ENCODE measurements around the gene OR5AK2. TPM values are rescaled to one million over a fixed set of nuclear protein-coding genes. Genes with fewer than 3 reads are reported as not detected.

OR5AK2 gene
- total and polyA plus RNA-seq, 12 donors: not detected

- Histone ChIP-seq H3K4me3 (no peak overlapping the region), H3K27me3 (no peaks in the 10 kb centered on the region), H3K4me1 (replicated peaks in 1 of 2) (no peaks in the 10 kb centered on the region), H3K36me3 (replicated peaks in 1 of 2) (no peaks in the 10 kb centered on the region), H3K27ac (no peak overlapping the region), H3K9me3 (replicated peaks in 1 of 3) (peaks cover 0 to 4% (median 0%) of the 10 kb centered on the region in 3 donors)
- TF ChIP-seq POLR2A (IDR thresholded peaks at IDR 0.05) (no peak), CTCF (IDR thresholded peaks at IDR 0.05) (no peak)
- WGBS, 4 donors: 43 to 59% (median 46%) methylated on average over 2 of the region's 2 CpGs
- intact Hi-C loops (cut with DNase I): no loop called here
- DNase-seq: no peak
These were observed 27.0 kb downstream of the OR5AK2 start for GRCh38 chr11:57015679-57016078.

GRCh38 chr11:57031556-57031955 lies 42.8 kb downstream of the OR5AK2 start:
- Histone ChIP-seq H3K9me3 (replicated peaks in 1 of 3) (no peaks in the 10 kb centered on the region), H3K4me1 (replicated peaks in 1 of 2) (no peaks in the 10 kb centered on the region), H3K27me3 (no peaks in the 10 kb centered on the region), H3K36me3 (replicated peaks in 1 of 2) (no peaks in the 10 kb centered on the region), H3K27ac (no peak overlapping the region), H3K4me3 (no peak overlapping the region)
- no peak for DNase-seq
- 51 to 67% (median 54%) methylated on average over 2 of the region's 2 CpGs for WGBS, 4 donors
- no peak for TF ChIP-seq POLR2A (IDR thresholded peaks at IDR 0.05)
- no peak for TF ChIP-seq CTCF (IDR thresholded peaks at IDR 0.05)
- intact Hi-C loops (cut with DNase I): no loop called here

Other genes starting within 250 kb of the OR5AK2 start
- not detected for gene OR9G4, start 240.2 kb upstream of the OR5AK2 start, total RNA-seq
- gene OR9G4, start 240.2 kb upstream of the OR5AK2 start, polyA plus RNA-seq: not detected
- gene LRRC55, start 193.0 kb downstream of the OR5AK2 start, total RNA-seq: 1 to 10 TPM in 1 of 9 donors, under 1 TPM in 7, not detected in 1; 0.25 to 1.1 (median 0.57) TPM
- under 1 TPM; 0.08 to 0.59 (median 0.17) TPM for gene LRRC55, start 193.0 kb downstream of the OR5AK2 start, polyA plus RNA-seq
- 10 to 100 TPM in 3 of 9 donors, 1 to 10 TPM in 6; 3.4 to 30.1 (median 6.9) TPM for gene APLNR, start 248.3 kb downstream of the OR5AK2 start, total RNA-seq
- gene APLNR, start 248.3 kb downstream of the OR5AK2 start, polyA plus RNA-seq: 1 to 10 TPM; 1.1 to 2.5 (median 2.1) TPM